GM18526 (cell line): ENCODE results near the gene JCAD.

Experiments used
- POLR2A ChIP-seq: IDR thresholded peaks from 3 replicates; pipeline ENCODE4 v1.6.1; 2011; ENCODE audit not compliant: insufficient read length; ENCODE audit errors: extremely low read depth

Gene JCAD

DNA sequence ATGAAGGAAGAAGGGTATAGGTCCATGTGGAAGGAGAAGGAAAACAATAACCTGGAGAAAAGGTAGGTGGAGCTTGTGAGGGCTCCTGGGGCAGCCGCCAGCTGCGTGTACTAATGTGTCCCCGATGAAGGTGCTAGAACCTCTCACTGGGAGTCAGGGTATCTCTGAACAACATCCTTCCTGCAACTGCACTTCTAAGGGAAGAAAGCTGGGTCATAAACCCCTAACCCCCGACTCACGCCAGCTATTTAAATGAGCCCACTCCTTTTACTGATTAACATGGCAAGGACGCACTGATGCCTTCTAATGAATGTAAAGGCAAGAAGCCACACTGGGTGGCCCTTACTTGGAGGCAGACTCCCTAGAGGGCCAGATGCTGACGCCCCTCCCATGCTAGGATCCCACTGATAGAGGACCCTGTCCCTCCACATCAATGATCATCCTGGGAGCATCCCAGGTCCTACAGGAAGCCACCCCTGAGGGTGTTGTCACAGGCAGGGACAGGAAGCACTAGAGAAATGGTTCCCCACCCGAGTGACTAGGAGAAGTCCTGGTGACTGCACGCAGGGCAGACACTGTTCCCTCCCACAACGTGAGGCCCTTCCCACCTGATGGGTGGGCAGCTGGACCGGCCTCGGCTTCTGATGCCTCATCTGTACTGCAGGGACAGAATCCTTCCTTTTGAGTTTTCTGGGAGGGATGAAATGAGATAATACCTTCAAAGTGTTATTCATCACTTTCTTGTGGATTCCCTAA lies 20.4 kb downstream of the JCAD start:
- TF ChIP-seq POLR2A = no peak

DNA sequence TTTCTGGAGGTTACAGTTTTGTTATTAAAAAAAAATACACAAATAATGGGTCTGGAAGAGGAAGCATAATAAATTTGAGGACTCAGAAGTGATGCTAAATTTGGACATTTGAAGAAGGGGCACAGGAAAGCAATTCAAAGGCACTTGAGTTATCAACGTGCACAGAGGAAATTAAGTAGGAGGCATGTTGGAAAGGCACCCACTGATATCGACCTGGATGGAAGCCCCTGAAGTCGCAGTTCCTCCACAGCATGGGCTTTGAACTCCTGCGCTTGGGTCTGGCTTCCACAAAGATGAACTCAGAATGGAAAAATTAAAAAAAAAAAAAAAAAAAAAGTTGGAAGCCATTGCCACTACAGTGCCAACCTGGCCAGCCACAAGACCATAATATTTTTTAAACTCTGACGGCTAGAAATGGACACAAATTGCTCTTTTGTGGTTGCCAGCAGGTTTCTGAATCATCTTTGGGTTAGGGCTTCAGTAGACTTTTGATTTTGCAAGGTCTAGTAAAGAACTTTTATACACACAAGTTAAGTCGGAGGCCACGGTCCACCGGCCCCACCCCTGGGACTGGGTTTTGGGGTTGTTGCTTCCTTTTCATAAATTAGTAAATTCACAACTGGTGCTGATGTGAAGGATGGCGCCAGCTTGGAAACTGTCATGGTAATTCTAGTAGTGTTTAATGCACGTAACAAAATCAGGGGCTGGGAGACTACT lies 21.6 kb downstream of the JCAD start:
- TF ChIP-seq POLR2A = no peak

DNA sequence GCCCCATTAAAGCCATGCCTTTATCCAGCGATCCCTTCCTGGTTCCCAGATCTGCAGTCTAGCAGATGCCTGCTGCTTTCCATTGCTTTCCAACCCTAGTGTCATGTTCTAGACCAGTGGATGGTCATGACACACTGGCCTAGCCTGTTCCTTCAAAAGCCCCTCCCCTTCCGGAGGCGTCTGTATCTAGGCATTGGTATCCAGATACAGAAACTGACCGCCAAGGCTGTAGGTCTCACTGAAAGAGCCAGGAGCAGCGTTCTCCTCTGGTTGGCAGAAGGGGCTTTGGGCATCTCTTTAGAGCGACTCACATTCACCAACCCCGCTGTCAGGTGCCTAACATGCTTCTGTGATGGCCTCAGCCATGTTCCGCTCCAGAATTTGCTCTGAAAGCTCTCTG lies 22.6 kb downstream of the JCAD start:
- TF ChIP-seq POLR2A = no peak

DNA sequence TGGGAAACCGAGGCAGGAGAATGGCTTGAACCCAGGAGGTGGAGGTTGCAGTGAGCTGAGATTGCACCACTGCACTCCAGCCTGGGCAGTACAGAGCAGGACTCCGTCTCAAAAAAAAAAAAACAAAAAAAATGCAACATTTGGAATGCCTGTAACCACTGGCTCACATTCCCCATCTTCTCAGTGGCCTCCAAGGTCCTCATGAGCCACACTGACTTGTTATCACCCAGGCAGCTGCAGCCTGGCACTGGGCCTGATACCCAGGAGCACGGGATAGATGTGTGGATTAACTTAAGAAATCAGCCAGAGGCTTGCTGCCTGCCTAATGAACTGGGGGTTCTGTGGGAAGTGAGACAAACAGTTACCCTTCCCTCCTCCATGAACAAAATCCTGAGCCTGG lies 23.0 kb downstream of the JCAD start:
- no peak for TF ChIP-seq POLR2A

DNA sequence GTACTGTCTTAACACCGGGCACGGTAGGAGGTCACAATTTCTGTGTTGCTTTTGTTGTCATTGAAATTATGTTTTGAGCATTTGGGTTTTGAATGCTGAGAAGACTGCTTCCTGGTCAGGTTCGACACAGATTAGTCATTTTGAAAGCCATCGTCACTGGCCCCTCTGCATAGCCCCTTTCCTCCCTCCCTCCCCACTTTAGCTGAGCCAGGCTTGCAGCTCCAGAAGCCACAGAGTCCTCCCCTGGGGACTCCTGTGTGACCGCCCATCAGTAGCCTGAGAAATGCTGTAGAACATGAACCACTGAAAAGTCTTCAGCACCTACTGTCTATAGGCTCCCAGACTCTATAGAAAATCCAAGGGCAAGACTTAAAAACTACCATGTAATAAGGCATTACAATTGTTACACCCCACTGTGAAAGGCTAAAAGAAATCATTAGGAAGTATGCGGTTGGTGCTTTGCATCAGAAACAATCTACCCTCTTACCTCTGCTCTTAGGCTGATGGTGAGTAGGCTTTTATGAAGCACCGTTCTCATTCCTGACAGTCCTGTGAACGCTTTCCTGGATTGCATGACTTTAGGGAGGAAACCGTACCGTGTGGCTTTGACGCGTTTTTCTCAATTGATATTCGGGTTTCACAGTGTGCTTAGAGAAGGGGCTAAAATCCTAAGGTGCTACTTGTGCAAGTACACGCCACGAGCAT lies 24.8 kb downstream of the JCAD start:
- TF ChIP-seq POLR2A = no peak

DNA sequence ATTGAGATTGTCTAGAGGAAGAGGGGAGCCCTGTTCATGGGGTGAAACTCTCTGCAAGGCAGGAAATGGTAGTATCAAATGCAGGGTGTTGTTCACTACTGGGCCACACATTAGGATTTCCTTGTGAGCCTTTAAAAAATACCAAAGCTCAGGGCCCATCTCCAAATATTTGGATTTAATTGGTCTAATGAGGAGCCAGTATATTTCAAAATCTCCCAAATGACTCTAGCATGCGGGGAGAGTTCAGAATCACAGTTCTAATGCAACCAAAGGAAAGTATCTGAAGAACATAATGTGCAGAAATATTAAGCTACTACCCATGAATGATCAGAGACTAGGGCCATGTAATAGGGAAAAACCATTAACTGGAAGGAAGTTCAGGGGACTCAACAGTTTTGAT lies 27.3 kb downstream of the JCAD start:
- TF ChIP-seq POLR2A = no peak

DNA sequence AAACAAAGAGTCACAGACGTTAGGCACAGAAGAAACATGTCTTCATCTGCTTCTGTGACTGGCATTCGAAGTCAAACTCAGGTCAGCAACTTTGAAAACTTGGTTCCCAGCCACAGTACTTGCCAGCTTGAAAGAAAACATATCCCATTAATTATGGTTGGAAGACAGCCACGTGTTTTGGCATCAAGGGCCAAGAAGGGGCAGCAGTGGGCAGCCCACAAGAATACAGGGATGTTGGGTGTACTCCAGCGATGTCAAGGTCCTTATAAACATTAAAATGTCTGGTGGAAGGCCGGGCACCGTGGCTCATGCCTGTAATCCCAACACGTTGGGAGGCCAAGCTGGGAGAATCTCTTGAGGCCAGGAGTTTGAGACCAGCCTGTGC lies 29.5 kb downstream of the JCAD start:
- TF ChIP-seq POLR2A = no peak

DNA sequence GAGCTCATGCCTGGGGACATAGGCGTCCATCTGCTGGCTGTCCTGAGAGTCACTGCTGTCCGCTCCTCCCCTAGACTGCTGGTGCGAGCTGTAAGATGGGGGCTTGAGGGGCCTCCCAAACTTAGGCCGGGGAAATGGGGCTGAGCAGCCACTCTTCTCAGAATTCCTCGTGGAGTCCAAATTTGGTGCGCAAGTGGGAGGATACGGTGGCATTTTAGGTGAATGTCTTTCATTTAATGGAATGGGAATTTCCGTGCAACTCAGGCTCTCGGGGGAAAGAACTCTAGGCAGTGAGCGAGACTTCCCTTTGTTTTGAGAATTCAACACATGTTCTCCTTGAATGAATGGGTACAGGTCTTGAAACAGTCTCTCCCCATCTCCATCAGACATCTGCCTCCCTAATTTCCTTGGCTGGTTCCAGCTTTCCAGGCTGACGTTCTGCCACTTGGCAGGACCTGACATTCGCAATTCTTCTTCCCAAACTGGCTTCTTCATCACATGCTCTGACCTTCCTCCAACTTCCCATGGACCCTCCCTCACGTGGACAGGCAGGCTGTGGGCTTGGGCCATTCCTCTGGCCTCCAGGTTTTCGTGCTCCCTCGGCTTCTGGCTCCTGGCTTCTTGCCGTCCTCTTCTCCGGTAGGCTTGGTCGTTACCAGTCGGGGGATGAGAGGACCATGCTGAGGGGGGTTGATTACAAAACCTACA lies 30.1 kb downstream of the JCAD start:
- no peak for TF ChIP-seq POLR2A

DNA sequence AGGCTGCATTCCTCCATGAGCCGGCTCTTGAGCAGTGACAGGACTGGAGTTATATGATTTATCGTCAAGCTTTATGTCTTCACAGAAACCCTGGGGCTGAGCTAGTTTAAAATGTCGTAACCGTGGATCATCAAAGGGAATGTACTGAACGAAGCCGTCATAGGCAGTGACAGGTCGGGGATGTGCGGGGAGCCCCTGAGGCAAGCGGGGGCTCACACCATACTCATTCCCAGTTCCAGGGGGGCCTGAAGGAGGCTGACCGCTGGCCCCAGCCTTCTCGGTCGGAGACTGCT lies 30.7 kb downstream of the JCAD start:
- no peak for TF ChIP-seq POLR2A

DNA sequence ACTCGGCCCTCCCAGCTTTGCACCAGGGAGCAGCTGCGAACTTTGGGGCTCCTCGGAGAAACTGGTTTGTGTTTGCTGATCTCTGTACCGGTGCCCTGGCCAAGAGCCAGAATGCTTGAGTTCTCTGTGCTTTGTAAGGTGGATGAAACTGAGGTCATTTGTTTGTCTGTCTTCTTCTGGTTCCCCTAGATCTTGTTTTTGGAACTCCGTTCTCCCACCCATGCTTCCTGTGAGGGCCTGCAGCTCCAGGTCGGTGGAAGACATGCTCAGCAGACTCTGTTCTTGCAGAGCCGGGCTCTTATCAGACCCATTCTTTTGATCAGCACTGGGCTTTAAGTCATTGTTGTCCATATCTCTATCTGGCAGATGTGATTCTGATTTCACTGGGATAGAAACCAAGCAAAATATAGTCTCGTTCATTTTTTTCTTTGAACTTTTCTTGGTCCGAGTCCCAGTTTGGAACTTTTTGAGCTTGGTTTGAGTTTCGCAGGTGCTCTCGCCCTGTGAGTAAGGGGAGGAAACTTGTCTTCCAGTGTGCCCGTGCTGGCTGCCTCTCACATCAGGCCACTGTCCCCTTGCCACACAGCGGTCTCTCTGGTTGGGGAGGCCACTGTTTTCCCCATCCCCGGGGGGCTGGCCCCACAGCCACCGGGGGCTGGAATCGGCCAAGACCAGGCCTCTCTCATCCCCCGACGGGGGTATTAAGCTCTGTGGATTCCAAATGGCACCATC lies 31.2 kb downstream of the JCAD start:
- no peak for TF ChIP-seq POLR2A

DNA sequence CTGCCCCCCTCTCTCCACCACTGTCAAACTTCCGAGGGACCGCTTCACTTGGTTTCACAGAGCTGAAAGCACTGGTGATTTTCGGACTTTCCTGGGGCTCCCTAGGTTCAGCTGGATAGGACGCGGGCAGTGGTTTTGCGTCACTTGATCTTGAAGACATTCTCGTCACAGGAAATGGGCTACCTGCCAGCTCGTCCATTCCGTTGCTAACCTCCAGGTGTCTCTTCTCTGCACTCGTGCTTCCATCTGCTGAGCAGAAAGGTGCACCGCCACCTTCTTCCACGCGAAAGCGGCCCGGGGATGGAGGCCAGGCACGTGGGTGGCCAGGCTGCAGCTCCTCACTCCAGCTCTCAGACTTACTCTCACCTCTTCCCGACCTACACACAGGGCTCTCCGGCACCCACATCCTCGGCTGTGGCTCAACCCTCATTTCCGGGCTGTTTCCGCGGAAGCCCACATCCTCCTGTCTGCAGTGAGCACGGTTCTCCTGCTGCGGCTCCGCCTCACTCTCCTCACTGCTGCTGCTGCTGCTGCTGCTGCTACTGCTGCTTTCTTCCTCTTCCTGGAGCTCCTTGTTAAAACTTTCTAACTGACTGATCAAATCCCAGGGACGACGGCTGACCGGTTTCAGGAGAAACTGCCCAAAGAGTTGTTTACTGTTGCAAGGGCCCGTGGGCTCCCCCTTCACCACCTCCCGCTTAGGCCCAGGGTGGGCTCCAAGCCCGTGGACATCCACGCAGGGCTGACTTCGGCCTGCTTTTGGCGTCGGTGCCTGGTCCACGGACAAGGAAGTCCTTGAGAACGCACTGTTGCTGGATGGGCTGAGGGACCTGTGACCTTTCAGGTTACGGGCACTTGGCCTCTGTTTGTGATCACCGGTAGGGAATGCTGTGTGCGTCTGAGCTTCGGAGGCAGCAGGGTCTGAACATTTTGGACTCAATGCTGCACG lies 32.1 kb downstream of the JCAD start:
- no peak for TF ChIP-seq POLR2A

DNA sequence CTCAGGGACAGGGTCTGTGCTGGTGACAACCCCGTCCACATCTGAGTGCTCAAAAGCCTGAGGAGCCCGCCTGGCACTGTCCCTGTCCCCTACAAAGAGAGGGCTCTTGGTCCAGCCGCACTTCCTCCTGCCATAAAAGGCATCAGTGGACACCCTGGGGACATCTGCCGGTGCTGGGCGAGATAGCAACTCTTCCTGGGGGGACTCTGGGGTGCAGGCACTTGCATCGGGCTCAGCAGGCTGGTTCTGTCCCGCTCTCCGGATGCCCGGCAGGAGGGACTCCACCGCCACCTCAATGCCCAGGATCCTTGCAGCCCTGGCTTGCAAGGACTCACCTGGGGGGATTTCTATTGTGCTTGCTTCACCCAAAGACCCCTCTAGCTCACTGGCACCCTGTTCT lies 32.8 kb downstream of the JCAD start:
- TF ChIP-seq POLR2A = no peak

DNA sequence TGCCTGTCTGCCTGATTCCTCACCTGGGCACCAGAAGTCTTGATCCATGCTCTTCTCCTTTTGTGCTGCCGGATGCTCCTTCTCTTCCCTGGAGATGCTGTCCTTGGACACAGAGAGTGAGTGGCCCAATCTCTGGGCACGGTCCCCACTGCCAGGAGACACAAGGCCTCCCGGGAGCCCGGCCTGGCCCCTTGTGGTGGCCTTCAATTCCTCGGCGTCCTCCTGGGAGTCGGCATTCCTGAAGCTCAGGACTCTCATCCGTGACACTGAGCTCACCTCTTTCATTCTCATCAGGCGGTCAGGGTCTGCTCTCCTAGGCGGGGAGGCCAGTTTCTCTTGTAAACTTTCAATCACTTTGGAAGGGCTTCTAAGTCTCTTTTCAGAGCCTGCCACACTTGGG lies 33.3 kb downstream of the JCAD start:
- no peak for TF ChIP-seq POLR2A

DNA sequence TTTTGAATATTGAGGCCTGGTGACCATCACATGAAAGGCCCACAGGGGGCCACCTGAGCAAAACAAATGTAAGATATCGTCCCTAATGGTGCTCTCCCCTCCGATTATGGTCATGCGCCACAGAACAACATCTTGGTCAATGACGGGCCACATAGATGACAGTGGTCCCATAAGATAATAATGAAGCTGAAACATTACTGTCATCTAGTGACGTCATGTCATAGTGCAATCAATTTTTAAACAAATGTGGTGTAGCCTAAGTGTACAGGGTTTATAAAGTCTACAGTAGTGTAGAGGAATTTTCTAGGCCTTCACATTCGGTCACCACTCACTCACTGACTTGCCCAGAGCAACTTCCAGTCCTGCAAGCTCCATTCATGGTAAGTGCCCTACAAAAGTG lies 36.8 kb downstream of the JCAD start:
- TF ChIP-seq POLR2A = no peak
